HG02852 (cell line): ENCODE results near the gene SGSM2.

ENCODE experiments used
- ATAC-seq: cut with Tn5 transposase; IDR thresholded peaks from one replicate; pipeline ENCODE4 v1.9.1; 2021; ENCODE audit warnings: mild to moderate bottlenecking, moderate library complexity; ENCODE audit not compliant: unreplicated experiment

SGSM2 gene

GRCh38 chr17:2366747-2367494, 29.6 kb downstream of the SGSM2 start:
- ATAC-seq, result no peak

DNA sequence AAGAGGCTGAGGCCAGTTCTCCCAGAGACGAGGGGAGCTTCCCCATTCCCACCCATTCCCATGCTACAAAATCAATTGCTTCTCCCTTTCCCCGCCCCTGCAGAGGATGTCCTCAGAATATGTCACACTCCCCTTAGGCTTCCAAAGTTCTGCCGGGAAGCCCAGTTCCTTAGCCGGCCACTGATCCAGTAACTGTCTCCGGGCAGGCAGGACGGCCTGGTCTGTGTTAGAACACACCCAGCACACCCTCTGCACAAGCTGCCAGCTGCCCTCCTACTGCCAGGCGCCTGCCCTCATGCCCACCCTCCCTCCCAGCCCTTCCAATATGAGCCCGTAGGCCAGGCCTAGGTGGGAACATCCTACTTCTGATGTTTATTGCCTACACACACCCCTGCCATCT, 31.1 kb downstream of the SGSM2 start:
- no peak for ATAC-seq

DNA sequence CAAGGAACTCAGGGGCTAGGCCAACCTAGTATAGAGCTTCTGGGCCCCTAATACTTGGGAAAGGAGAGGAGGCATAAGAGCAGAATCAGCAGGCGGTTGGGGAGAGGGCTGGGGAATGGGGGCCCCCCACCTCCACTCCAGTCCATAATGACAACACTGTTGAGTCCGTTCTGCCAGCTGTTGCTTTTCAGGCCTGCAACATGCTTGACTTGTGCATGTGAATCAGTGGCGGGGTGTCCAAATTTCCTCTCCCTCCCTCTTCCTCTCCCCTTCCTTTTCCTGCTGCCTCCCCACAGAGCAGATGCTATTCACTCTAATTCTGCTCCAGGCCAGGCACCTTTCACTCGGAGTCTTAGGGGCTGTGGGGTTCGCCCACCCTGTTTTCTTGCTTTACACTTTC, 31.7 kb downstream of the SGSM2 start:
- ATAC-seq, result no peak

DNA sequence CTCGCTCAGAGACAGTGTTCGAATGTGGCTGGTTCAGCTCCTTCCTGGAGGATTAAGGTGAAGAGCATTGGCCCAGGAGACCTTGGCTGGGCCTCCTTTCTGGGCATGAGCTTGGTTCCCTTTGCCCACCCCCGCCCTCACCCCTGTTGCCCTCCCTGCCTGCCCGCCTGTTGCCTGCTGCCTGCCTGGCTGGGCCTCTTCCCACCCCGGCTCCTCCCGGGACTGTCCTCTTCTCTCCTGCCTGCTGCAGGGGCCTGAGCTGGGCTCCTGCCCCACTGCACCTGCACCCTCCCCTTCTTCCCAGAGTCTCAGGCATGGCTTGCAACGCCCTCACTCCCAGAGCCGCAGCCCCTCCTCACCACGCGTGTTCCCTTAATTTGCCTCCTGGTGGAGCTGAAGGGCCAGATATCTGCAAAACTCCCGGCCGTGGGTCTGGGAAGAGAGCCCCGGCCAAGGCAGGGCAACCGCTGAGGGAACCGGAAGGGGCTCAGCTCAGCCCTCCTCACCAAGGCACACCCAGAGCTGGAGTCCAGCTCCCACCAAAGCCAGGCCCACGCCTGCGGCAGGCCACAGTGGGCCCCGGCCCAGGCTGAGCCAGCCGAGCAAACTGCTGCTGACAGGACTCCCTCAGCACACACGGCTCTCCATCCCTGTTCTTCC, 32.4 kb downstream of the SGSM2 start:
- ATAC-seq, result no peak

GRCh38 chr17:2370211-2370589, 32.9 kb downstream of the SGSM2 start:
- ATAC-seq, result no peak

- no peak for ATAC-seq
These were observed 34.2 kb downstream of the SGSM2 start for GRCh38 chr17:2371183-2372130.

- ATAC-seq, result no peak
These were observed 34.9 kb downstream of the SGSM2 start for GRCh38 chr17:2372180-2372579.

DNA sequence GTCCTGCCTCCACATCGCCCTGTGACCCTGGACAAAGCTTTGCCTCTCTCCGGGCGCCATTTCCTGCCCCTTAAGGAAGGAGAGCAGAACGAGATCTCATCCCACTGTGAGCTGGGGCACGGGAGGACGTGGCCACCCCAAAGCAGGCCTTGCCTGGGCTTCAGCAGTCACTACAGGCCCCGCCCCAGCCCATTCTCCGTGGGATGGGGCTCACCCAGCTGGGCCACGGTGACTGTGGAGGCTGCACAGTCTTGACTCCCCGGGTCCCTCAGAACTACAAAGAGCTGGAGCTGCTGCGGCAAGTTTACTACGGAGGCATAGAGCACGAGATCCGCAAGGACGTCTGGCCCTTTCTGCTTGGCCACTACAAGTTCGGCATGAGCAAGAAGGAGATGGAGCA, 35.4 kb downstream of the SGSM2 start:
- ATAC-seq, result no peak

DNA sequence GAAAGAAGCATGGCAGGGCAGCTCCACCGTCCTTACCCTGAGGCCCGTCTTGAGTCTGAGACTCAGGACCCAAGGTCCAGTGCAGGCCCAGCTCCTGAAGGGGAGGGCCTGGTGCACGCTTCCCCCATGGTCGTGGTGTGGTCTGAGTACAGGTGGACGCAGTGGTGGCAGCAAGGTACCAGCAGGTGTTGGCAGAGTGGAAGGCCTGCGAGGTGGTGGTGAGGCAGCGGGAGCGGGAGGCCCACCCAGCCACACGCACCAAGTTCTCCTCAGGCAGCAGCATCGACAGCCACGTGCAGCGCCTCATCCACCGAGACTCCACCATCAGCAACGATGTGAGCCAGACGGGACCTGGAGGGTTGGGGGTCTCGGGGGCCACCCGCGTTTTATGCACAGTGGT, 35.9 kb downstream of the SGSM2 start:
- ATAC-seq, result no peak

DNA sequence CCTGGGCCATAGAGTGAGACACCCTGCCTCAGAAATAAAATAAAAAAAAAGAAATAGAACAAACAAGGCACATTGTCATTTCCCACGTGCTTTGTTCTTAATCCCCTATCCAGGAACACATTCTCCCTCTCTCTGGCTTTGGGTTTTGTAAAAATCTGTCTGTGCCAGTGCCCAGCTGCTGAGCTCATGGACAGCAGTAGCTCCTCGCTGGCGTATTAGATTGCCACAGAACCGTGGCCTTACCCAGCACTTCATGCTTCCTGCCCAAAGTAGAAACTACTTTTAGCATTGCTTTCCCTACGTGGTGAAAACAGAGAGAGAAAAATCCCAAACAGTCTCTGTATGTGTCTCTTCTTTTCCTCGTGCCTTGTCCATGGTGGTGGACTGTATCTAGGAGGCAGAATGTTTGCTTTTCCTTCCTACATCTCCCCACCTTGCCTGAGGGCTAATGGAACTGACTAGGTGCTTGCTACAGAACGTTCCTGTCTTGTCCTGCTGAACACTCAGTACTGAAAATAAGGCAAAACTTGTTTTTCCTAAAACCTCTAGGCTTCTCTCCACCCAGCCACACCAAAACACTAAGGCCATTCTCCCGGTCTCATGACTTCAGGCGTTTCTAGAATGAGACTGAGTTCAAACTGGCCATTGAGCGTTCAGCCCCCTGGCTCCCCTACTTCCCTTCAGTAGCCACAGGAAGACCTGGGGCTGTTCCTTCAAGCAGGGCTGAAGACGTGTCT, 37.4 kb downstream of the SGSM2 start:
- ATAC-seq, result no peak

- no peak for ATAC-seq
These were observed 38.1 kb downstream of the SGSM2 start for GRCh38 chr17:2375406-2375805.

DNA sequence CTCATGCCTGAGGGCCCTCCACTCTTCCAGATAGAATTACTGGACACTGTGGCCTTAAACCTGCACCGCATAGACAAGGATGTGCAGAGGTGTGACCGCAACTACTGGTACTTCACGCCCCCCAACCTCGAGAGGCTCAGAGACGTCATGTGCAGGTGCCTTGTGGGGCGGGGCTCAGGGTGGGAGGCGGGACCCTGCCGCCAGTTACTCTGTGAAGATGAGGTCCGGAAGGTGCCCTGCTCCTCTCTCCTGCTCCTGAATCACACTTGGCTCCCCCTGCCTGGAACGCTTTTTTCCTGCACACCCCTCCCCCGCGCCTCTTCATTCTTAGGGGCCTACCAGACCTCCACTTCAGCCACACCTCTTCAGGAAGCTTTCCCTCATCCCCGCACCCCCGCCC, 38.8 kb downstream of the SGSM2 start:
- no peak for ATAC-seq

DNA sequence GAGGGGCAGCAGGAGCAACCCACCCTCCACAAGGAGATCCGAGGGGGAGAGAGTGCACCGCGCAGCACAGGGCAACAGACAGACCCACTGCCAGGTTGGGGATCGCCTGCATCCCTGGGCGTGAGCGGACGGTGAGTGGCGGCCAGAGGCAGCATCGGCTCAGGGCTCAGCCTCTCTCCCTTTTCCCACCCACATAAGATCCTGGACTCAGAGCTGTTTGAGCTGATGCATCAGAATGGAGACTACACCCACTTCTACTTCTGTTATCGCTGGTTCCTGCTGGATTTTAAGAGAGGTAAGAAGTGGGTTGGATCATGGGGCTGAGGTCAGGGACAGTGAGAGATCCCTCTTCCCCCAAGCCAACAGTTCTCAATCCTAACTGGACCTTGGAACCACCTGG, 40.4 kb downstream of the SGSM2 start:
- no peak for ATAC-seq

- no peak for ATAC-seq
These were observed 41.6 kb downstream of the SGSM2 start for GRCh38 chr17:2378905-2379304.

- no peak for ATAC-seq
These were observed 42.4 kb downstream of the SGSM2 start for GRCh38 chr17:2379489-2380225.

- no peak for ATAC-seq
These were observed 43.1 kb downstream of the SGSM2 start for GRCh38 chr17:2380226-2380922.

GRCh38 chr17:2380950-2381649, 43.8 kb downstream of the SGSM2 start:
- no peak for ATAC-seq

- ATAC-seq, result no peak
These were observed 46.4 kb downstream of the SGSM2 start for GRCh38 chr17:2383628-2384167.
